HG03196 (cell line): ENCODE measurements around the gene SLCO2B1.
"Not testable (repeated sequence)": the region's sequence is repeated elsewhere in the genome, so short reads cannot be mapped to it uniquely, and the experiment has no call there.

Experiments
- ATAC-seq: cut with Tn5 transposase; IDR thresholded peaks from one replicate; pipeline ENCODE4 v1.9.1; 2021; ENCODE audit not compliant: unreplicated experiment

SLCO2B1 gene

DNA sequence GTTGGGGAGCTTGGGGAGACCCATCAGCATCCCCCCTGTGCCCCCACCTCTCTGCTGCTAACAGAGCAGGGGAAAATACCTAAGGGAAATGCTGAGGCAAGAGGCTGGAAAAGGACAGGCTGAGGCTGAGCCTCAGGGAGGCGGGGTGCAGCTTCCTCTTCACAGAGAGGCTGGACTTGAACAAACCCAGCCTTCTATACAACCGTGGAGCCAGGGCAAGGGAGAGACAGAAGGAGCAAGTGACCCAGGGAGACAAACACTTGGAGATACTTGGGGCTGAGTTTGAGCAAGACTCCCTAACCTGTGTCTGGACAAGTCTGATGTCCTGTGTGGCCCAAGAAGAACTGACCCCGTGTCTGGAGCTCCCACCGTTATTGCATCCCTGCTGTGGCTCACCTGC is at the start of gene SLCO2B1:
SLCO2B1 (plus strand) TSS at position 229 of the 400 bp plus-strand sequence. CDS start 275 bp downstream, outside the sequence.
- no peak for ATAC-seq

GRCh38 chr11:75101424-75102128 is 49.3 kb upstream of the SLCO2B1 start:
- no peak for ATAC-seq

DNA sequence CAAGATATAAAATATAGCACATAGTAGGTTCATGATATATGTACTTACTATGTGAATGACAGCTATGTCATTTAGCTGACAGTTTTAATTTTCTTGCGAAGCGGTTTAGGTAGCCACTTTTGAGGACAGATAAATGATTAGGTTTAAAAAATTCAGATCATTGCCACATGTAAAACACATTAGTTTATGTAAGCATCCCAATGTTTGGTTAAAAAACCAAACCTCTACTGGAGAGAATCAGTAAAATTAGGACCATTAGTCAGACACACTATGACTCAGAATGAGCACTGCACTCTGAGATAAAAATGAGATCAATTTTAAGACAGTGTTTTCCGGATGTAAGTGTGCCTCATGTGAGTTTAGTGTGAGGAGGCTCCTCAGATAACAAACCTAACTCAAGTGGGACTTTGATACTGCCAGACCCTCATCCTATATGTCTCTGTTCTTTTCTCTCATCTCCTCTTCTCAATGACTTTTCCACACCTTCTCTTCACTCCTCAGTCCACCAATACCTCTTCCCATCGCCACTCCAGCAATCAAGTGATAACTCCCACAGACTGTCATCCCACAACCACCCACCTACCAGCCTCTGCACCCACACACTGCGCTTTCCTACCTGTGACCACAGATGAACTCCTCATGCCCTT is 47.4 kb upstream of the SLCO2B1 start:
- no peak for ATAC-seq

GRCh38 chr11:75105462-75105925 is 45.4 kb upstream of the SLCO2B1 start:
- ATAC-seq: no peak

DNA sequence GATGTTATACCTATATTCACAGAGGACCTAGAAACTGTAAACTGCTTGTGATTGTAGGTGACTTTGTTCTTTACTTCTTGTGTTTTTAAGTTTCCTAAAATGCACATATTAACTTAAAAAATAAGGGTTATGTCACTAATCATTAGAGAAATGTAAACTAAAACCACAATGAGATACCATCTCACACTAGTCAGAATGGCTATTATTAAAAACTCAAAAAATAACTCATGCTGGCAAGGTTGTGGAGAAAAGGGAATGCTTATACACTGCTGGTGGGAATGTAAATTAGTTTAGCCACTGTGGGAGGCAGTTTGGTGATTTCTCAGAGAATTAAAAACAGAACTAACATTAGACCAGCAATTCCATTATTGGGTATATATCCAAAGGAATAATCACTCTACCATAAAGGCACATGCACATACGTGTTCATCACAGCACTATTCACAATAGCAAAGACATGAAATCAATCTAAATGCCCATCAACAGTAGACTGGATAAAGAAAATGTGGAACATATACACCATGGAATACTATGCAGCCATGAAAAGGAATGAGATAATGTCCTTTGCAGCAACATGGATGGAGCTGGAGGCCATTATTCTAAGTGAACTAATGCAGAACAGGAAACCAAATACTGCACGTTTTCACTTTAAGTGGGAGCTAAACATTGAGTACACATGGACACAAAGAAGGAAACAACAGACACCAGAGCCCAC is 44.8 kb upstream of the SLCO2B1 start:
- ATAC-seq: not testable (repeated sequence)

- no peak for ATAC-seq
Observed at GRCh38 chr11:75107187-75107586, 43.7 kb upstream of the SLCO2B1 start.

DNA sequence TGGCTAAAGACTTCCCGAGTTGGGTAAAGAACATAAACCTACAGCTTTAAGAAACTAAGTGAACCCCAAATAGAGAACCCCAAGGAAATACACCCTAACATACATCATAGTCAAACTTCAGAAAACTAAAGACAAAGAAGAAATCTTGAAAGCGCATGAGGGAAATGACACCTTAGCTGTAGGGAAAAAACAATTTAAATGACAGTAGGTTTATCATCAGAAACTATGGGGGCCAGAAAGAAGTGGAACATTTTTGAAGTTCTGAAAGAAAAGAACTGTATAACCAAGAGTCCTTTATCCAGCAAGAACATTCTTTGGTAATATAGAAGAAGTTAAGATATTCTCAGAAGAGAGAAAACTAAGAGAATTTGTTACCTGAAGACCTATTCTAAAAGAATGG is 38.7 kb upstream of the SLCO2B1 start:
- ATAC-seq: no peak

GRCh38 chr11:75113030-75113429 is 37.9 kb upstream of the SLCO2B1 start:
- no peak for ATAC-seq

GRCh38 chr11:75114465-75114864 is 36.4 kb upstream of the SLCO2B1 start:
- ATAC-seq: no peak

- ATAC-seq: no peak
Observed at GRCh38 chr11:75118577-75118976, 32.3 kb upstream of the SLCO2B1 start.

- ATAC-seq: no peak
Observed at GRCh38 chr11:75126564-75126963, 24.3 kb upstream of the SLCO2B1 start.

GRCh38 chr11:75132080-75132479 is 18.8 kb upstream of the SLCO2B1 start:
- no peak for ATAC-seq

- no peak for ATAC-seq
Observed at GRCh38 chr11:75133976-75134375, 16.9 kb upstream of the SLCO2B1 start.

GRCh38 chr11:75135021-75135650 is 15.8 kb upstream of the SLCO2B1 start:
- ATAC-seq: no peak

DNA sequence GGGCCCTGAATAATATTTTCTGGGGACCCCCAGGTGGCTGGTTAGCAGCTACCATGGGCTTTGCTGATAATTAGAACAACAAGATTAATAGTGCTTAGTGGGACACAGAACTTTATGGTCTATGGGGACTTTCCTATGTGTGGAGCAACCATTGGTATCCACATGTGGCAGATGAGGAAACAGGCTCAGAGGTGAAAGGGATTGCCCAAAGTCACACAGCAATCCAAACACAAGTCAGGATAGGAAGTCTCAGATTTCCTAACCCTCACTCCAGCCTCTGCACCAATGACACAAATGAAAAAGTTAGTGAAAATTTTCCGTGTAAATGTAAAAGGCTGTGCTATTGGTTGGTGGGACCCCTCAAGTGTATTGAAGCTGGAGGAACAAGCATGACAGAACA is 15.3 kb upstream of the SLCO2B1 start:
- no peak for ATAC-seq

GRCh38 chr11:75140269-75141138 is 10.4 kb upstream of the SLCO2B1 start:
- no peak for ATAC-seq

- ATAC-seq: no peak
Observed at GRCh38 chr11:75141166-75141565, 9.7 kb upstream of the SLCO2B1 start.

- ATAC-seq: peak; percentile 71
Observed at GRCh38 chr11:75142714-75143419, 8.0 kb upstream of the SLCO2B1 start.

- no peak for ATAC-seq
Observed at GRCh38 chr11:75143420-75143731, 7.5 kb upstream of the SLCO2B1 start.

GRCh38 chr11:75144716-75145014 is 6.2 kb upstream of the SLCO2B1 start:
- ATAC-seq: no peak
